ENCODE results near the gene BIRC6.
"Not testable (repeated sequence)": the region's sequence is repeated elsewhere in the genome, so short reads cannot be mapped to it uniquely, and the experiment has no call there.

Gene BIRC6

DNA sequence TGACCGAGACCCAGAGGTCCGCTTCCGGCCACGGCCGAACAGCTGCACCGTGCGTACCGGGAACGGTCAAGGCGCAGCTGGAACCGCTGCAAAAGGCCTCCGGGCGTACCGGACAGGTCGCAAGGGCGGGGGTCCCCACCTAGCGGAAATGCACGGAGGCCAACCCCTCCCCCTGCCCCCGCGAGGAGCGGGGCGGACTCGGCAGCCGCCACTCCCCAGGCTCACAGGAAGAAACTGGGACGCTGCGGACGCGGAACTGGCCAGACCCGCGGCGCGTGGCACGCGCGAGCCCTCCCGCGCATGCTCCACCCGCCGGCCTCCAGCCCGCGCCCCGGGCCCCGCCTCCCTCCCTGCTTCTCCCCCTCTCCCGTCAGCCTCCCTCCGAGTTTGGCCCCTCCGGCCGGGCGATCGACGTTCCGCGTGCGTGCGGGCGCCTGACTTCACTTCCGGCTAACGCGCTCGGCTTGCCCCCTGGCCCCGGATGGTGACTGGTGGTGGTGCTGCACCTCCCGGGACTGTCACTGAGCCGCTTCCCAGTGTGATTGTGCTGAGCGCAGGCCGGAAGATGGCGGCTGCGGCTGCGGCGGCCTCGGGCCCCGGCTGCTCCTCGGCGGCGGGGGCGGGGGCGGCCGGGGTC is at the start of gene BIRC6:
BIRC6 (plus strand) TSS at position 343 of the 637 bp plus-strand sequence; CDS start at position 482, 139 bp downstream.
- DNase-seq (ENCODE audit: low read depth, low spot score): peak; percentile 80

- no peak for DNase-seq (ENCODE audit: low read depth, low spot score)
Observed at GRCh38 chr2:32310577-32310976, 46.2 kb upstream of the BIRC6 start.

GRCh38 chr2:32314886-32315285 is 41.9 kb upstream of the BIRC6 start:
- no peak for DNase-seq (ENCODE audit: low read depth, low spot score)

DNA sequence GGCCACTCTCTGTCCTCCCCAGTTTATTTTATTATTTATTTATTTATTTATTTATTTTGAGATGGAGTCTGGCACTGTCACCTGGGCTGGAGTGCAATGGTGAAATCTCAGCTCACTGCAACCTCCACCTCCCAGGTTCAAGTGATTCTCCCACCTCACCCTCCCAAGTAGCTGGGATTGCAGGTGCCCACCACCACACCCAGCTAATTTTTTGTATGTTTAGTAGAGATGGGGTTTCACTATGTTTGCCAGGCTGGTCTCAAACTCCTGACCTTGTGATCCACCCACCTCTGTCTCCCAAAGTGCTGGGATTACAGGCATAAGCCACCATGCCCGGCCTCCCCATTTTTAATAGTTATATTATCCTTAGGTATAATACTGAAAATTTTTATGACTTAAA is 28.1 kb upstream of the BIRC6 start:
- not testable (repeated sequence) for DNase-seq (ENCODE audit: low read depth, low spot score)

DNA sequence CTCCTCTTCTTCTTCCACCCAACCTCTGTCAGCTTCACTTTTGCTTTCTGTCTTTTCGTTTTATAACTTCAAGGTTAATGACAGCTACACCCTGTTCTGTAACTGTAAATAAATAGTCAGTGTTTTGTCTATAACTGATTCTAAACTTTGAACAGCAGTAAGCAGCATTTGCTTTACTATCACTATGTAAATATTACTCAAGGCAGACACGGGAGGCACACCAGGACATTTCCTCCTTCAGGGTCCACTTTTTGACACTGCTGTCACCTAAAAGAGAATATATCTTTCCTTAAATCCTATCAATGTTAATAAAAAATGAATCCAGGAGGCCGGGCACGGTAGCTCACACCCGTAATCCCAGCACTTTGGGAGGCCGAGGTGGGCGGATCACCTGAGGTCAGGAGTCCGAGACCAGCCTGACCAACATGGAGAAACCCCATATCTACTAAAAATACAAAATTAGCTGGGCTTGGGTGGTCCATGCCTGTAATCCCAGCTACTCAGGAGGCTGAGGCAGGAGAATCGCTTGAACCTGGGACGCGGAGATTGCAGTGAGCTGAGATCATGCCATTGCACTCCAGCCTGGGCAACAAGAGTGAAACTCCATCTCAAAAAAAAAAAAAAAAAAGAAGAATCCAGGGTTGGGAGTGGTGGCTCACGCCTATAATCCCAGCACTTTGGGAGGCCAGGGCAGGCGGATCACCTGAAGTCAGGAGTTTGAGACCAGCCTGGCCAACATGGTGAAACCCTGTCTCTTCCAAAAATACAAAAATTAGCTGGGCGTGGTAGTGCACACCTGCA is 27.4 kb upstream of the BIRC6 start:
- not testable (repeated sequence) for DNase-seq (ENCODE audit: low read depth, low spot score)

GRCh38 chr2:32330136-32330535 is 26.7 kb upstream of the BIRC6 start:
- DNase-seq (ENCODE audit: low read depth, low spot score): no peak

- no peak for DNase-seq (ENCODE audit: low read depth, low spot score)
Observed at GRCh38 chr2:32342801-32343200, 14.0 kb upstream of the BIRC6 start.

GRCh38 chr2:32350797-32351196 is 6.0 kb upstream of the BIRC6 start:
- not testable (repeated sequence) for DNase-seq (ENCODE audit: low read depth, low spot score)

DNA sequence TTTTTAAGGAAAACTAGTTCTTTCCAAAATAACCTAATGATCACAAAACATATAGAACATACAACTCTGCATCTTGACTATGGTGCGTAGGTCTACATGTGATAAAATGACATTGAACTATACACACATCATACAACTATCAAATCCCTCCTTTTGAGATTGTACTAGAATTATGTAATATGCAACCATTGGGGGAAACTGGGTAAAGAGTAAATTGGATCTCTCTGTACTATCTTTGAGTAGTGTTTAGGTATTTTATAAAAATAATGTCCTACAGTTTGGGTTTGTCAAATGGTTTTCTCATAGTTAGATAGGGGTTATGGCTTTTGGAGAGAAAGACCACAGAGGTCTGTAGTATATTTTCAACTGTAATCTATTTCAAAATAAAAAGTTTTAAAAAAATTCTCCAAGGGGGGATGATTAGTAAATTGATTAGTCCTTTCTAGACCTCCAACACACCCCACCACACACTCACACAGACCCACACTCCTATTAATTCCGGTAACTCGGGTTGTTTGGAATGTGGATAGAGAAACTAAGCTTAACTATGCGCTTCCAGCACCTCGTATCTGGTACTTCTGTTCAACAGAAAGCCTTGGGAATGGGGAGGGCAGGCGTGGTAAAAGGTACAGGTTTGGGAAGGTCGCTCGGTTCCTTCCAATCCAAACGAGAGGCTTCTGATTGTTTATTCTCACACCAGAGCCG is 695 bp upstream of the BIRC6 start:
- DNase-seq (ENCODE audit: low read depth, low spot score): peak; percentile 7

- peak; percentile 12 for DNase-seq (ENCODE audit: low read depth, low spot score)
Observed at GRCh38 chr2:32357318-32358110, 691 bp downstream of the BIRC6 start.

DNA sequence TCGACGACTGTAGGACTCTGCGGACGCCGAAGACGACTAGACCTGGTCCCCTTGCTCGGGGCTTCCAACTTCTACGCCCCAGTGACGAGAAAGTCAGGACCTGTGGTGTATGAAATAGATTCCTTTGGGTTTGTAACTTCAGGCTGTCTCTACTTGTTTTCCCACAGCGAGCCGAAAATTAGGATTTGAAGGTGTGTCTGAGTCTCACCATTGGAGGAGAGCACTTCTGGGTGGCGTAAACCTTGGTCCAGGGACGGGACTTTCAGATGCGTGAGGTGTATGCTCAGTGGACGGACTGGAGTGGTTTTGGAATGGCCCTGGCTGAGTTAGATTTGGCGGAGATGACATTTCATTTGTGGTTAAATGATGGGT is 1.3 kb downstream of the BIRC6 start:
- DNase-seq (ENCODE audit: low read depth, low spot score): no peak

DNA sequence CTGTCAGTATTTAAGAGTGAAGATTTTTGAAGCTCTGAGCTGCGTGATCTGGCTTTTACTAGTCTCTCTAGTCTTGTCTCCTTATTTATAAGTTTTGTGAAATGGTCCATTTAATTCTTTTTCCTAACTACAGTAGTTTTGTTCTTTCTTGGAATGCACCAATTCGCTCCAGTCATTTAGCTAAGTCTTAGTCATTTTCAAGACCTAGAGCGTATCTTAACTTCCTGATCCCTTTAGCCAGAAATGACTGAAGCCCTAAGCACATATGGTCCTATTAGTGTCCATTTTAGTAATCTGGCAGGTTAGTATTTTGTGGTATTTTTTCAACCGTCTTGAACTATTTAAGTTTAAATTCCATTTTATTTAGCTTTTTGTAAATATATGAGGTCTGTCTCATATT is 3.6 kb downstream of the BIRC6 start:
- DNase-seq (ENCODE audit: low read depth, low spot score): no peak

DNA sequence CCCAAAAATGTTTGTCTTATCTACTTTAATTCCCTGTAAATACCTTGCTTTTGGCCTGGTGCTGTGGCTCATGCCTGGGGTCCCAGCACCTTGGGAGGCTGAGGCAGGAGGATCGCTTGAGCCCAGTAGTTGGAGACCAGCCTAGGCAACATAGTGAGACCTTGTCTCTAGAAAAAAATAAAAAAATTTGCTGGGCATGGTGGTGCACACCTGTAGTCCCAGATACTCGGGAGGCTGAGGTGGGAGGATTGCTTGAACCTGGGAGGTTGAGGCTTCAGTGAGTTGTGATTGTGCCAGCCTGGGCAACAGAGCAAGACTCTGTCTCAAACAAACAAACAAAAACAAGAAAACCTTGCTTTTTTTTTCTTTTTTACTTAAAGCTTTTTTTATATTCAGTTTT is 6.2 kb downstream of the BIRC6 start:
- DNase-seq (ENCODE audit: low read depth, low spot score): not testable (repeated sequence)

DNA sequence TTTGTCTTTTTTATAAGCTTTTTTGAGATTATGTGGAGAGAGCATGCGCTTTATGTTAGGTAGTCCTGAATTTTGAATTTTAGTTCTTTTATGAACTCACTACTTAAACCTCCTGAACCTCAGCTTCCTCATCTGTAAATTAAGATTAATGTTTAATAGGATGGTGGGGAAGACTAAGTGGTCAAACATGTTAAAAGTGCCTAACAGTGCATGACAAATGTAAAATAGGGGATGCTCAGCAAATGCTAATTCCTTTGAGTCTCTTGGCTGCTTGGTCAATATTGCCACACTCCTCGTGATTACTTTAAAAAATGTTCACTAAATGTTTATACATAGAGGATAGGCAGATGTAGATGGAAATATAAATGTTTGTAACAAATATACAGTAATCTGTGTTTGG is 6.8 kb downstream of the BIRC6 start:
- no peak for DNase-seq (ENCODE audit: low read depth, low spot score)

DNA sequence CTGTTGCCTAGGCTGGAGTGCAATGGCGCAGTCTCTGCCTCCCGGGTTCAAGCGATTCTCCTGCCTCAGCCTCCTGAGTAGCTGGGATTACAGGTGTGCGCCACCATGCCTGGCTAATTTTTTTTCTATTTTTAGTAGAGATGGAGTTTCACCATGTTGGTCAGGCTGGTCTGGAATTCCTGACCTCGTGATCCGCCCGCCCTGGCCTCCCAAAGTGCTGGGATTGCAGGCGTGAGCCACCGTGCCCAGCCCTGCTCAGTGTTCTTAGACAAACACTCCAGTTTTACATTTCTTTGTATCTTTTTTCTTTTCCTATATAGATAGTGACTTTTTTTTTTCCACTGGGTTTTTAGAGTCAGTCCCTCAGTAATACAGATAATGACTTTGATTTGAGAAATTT is 7.5 kb downstream of the BIRC6 start:
- not testable (repeated sequence) for DNase-seq (ENCODE audit: low read depth, low spot score)

- DNase-seq (ENCODE audit: low read depth, low spot score): not testable (repeated sequence)
Observed at GRCh38 chr2:32365679-32366078, 8.9 kb downstream of the BIRC6 start.

DNA sequence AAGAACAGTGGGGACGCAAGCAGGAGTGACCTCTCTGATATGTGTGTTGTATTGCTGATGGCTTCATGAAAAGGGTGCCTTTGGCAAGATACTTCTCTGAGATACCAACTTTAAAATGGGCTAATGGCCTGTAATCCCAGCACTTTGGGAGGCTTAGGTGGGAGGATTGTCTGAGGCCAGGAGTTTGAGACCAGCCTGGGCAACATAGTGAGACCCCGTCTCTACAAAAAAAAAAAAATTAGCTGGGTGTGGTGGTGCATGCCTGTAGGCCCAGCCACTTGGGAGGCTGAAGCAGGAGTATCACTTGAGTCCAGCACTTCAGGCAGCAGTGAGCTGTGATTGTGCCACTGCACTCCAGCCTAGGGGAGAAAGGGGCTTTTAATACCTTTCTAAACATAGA is 9.8 kb downstream of the BIRC6 start:
- no peak for DNase-seq (ENCODE audit: low read depth, low spot score)

DNA sequence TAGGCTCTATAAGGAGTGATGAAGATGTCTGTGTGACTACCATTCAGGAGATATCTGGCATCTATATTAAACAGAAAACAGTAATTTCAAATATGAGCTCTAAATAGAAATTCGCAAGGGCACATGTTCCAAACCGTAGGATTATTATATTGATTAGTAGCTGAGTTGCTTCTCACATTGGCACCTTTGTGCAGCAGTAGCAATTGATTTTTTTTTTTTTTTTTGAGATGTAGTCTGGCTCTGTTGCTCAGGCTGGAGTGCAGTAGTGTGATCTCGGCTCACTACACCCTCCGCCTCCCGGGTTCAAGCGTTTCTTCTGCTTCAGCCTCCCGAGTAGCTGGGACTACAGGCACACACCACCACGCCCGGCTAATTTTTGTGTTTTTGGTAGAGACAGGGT is 12.4 kb downstream of the BIRC6 start:
- no peak for DNase-seq (ENCODE audit: low read depth, low spot score)

- DNase-seq (ENCODE audit: low read depth, low spot score): not testable (repeated sequence)
Observed at GRCh38 chr2:32370942-32371341, 14.1 kb downstream of the BIRC6 start.

DNA sequence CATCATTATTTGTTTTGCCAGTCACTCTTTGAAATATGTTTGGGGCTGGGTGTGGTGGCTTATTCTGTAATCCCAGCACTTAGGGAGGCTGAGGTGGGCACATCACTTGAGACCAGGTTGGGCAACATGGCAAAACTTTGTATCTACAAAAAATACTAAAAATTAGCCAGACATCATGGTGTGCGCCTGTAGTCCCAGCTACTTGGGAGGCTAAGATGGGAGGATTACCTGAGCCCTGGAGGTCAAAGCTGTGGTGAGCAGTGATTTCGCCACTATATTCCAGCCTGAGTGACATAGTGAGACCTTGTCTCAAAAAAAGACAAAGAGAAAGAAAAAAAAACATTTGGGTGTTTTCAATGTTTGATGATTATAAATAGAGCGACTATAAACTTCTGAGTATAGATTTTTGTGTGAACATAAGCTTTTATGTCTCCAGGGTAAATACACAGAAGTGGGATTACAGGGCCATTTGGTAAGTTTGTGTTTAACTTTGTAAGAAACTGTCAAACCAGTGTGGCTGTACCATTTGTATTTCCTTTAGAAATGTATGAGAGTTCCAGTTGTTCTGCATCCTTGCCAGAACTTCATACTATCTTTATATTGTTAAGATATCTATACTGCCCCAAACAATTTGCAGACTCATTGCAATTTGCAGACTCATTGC is 15.8 kb downstream of the BIRC6 start:
- DNase-seq (ENCODE audit: low read depth, low spot score): no peak

GRCh38 chr2:32375228-32375892 is 18.5 kb downstream of the BIRC6 start:
- DNase-seq (ENCODE audit: low read depth, low spot score): no peak
